WTC11 (cell line): ENCODE data around the gene ZBTB7C. TPM values are rescaled to one million over a fixed set of nuclear protein-coding genes. Genes with fewer than 3 reads are reported as not detected.

Experiments
- ATAC-seq: fragments of 200-7000 bp; cut with Tn5 transposase; 2 replicates; pipeline ENCODE4 v1.10.0; 2021; ENCODE audit warnings: mild to moderate bottlenecking, moderate library complexity
- CTCF ChIA-PET: fragments of 300-600 bp; sonication (Branson Sonifier 250); formaldehyde crosslinking; loops from one replicate; lab custom pipeline; 2021; ENCODE audit warnings: antibody characterized with exemption; lab: Charles Lee
- POLR2A ChIA-PET: fragments of 350-600 bp; sonication (Branson Sonifier 250); formaldehyde crosslinking; loops from one replicate; lab custom pipeline; 2021; ENCODE audit warnings: antibody characterized with exemption; lab: Charles Lee
- DNase-seq: peaks from one replicate; pipeline ENCODE4 v3.0.0; 2021; ENCODE audit warnings: low spot score
- H3K27ac Mint-ChIP-seq: 2 replicates; pipeline ENCODE4 v1.8.0; 2021; ENCODE audit warnings: mixed read lengths
- H3K27me3 Mint-ChIP-seq: 2 replicates; pipeline ENCODE4 v1.8.0; 2021; ENCODE audit warnings: low read depth, mild to moderate bottlenecking, moderate library complexity, mixed read lengths
- H3K36me3 Mint-ChIP-seq: 2 replicates; pipeline ENCODE4 v1.8.0; 2021; ENCODE audit warnings: mixed read lengths
- H3K4me1 Mint-ChIP-seq: 2 replicates; pipeline ENCODE4 v1.8.0; 2022; ENCODE audit warnings: mixed read lengths
- H3K4me3 Mint-ChIP-seq: 2 replicates; pipeline ENCODE4 v1.8.0; 2021; ENCODE audit warnings: mild to moderate bottlenecking, moderate library complexity, mixed read lengths
- H3K9me3 Mint-ChIP-seq: 2 replicates; pipeline ENCODE4 v1.8.0; 2021; ENCODE audit warnings: mixed read lengths
- CREM ChIP-seq: sonication (generic); formaldehyde crosslinking; IDR thresholded peaks from 2 replicates; pipeline ENCODE4 v1.8.1; 2022; ENCODE audit warnings: mild to moderate bottlenecking, missing genetic modification reagents, moderate library complexity
- GABPB1 ChIP-seq: sonication (generic); formaldehyde crosslinking; IDR thresholded peaks from 2 replicates; pipeline ENCODE4 v1.8.1; 2023; ENCODE audit warnings: mild to moderate bottlenecking, missing genetic modification reagents
- GRHL2 ChIP-seq: fragments of 250-450 bp; sonication (Bioruptor Pico); IDR thresholded peaks from 2 replicates; pipeline ENCODE4 v1.8.0; 2022; ENCODE audit warnings: mild to moderate bottlenecking, moderate library complexity; ENCODE audit not compliant: insufficient replicate concordance, severe bottlenecking
- HMGA2 ChIP-seq: fragments of 250-450 bp; sonication (Bioruptor Pico); IDR thresholded peaks from 2 replicates; pipeline ENCODE4 v1.4.0; 2021; ENCODE audit warnings: mild to moderate bottlenecking, moderate library complexity
- IRF2 ChIP-seq: sonication (generic); formaldehyde crosslinking; IDR thresholded peaks from 2 replicates; pipeline ENCODE4 v1.8.0; 2022; ENCODE audit warnings: low read depth, missing genetic modification reagents, borderline replicate concordance
- JAZF1 ChIP-seq: fragments of 250-450 bp; sonication (Bioruptor Pico); IDR thresholded peaks from 2 replicates; pipeline ENCODE4 v1.9.0; 2021; ENCODE audit warnings: moderate library complexity, mild to moderate bottlenecking, inconsistent platforms
- KAT7 ChIP-seq: sonication (generic); formaldehyde crosslinking; IDR thresholded peaks from 2 replicates; pipeline ENCODE4 v1.8.1; 2023; ENCODE audit warnings: missing genetic modification reagents, mild to moderate bottlenecking, borderline replicate concordance
- NR1H2 ChIP-seq: sonication (generic); formaldehyde crosslinking; IDR thresholded peaks from 2 replicates; pipeline ENCODE4 v1.9.0; 2021; ENCODE audit warnings: mild to moderate bottlenecking, moderate library complexity, missing genetic modification reagents
- SOX15 ChIP-seq: fragments of 250-450 bp; sonication (Bioruptor Pico); IDR thresholded peaks from 2 replicates; pipeline ENCODE4 v1.9.0; 2021; ENCODE audit warnings: mild to moderate bottlenecking
- SP1 ChIP-seq: sonication (generic); formaldehyde crosslinking; conservative IDR thresholded peaks from 2 replicates; pipeline ENCODE4 v1.8.1; 2022; ENCODE audit warnings: missing genetic modification reagents
- ZBTB21 ChIP-seq: sonication (generic); formaldehyde crosslinking; IDR thresholded peaks from 2 replicates; pipeline ENCODE4 v1.8.1; 2023; ENCODE audit warnings: mild to moderate bottlenecking, missing genetic modification reagents, borderline replicate concordance
- ZNF232 ChIP-seq: sonication (generic); formaldehyde crosslinking; IDR thresholded peaks from 2 replicates; pipeline ENCODE4 v1.8.0; 2022; ENCODE audit warnings: mild to moderate bottlenecking, missing genetic modification reagents
- total RNA-seq: library from RNA; stranded (reverse); gene quantifications from 3 replicates; pipeline ENCODE4 v1.2.3, GENCODE V29; 2021
- TF ChIP-seq, protein P1 (sequence below): sonication (generic); formaldehyde crosslinking; IDR thresholded peaks from 2 replicates; pipeline ENCODE4 v1.8.1; 2023; ENCODE audit warnings: mild to moderate bottlenecking, missing genetic modification reagents, moderate library complexity
- TF ChIP-seq, protein P2 (sequence below): sonication (generic); formaldehyde crosslinking; IDR thresholded peaks from 2 replicates; pipeline ENCODE4 v1.8.1; 2023; ENCODE audit warnings: mild to moderate bottlenecking, missing genetic modification reagents
- TF ChIP-seq, protein P3 (sequence below): sonication (generic); formaldehyde crosslinking; IDR thresholded peaks from 2 replicates; pipeline ENCODE4 v1.8.0; 2022; ENCODE audit warnings: mild to moderate bottlenecking, missing genetic modification reagents
- TF ChIP-seq, protein P4 (sequence below): sonication (generic); formaldehyde crosslinking; IDR thresholded peaks from 2 replicates; pipeline ENCODE4 v1.8.0; 2022; ENCODE audit warnings: missing genetic modification reagents
- TF ChIP-seq, protein P5 (sequence below): sonication (generic); formaldehyde crosslinking; IDR thresholded peaks from 2 replicates; pipeline ENCODE4 v1.8.1; 2023; ENCODE audit warnings: mild to moderate bottlenecking, missing genetic modification reagents
- TF ChIP-seq, protein P6 (sequence below): fragments of 250-450 bp; sonication (Bioruptor Pico); IDR thresholded peaks from 2 replicates; pipeline ENCODE4 v1.8.0; 2021; ENCODE audit warnings: mild to moderate bottlenecking
- TF ChIP-seq, protein P7 (sequence below): sonication (generic); formaldehyde crosslinking; IDR thresholded peaks from 2 replicates; pipeline ENCODE4 v1.8.1; 2022; ENCODE audit warnings: low read depth, missing genetic modification reagents, borderline replicate concordance

ZBTB7C gene
- total RNA-seq, 1 experiment from 2014 or later = 0.48 TPM

DNA sequence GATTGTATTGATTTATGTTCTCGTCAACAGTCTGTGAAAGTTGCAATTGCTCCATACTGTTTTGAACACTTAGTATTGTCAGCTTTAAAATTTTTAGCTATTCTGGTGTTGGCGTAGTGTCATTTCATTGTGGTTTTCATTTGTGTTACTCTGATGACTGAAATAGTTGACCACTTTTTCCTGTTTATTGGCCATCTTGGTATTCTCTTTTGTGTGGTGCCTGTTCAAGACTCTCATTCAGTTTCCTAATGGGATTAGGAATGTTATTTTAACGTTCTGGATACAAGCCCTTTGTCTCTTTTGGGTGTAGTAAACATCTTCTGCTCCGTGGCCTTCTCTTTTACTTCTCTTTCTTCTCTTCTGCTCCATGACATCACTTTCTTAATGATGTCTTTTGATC is 396.0 kb downstream of the ZBTB7C start:
- CTCF ChIA-PET = interaction anchor here (1.9 kb wide), 1 partner anchor 16 kb away, joined by 11 read pairs; no protein-coding TSS in a partner anchor

DNA sequence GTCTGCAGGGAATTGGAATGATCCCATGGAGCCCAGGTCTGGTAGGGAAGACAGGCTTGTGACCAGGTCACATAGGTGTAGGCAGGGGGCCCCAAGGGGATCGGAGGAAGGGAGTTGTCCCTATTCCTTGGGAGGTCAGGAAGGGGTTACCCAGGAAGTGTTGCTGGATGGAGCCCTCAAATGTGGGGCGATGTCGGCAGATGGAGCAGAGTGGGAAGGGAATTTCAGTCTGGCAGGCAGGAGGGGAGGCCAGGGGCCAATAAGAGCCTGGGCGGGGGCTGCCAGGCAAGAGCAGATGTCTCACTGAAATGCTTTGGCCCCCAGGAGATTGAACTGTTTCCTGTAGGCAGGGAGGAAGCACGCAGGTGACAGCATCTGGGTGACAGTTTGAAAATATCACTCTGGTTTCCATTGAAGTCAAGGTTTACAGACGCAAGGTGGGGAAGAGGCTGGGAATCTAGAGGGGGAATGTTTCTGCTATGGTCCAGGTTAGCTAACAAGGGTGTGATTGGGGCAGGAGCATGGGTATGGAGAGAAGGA is 397.2 kb downstream of the ZBTB7C start:
- peak; percentile 1 for DNase-seq
- POLR2A ChIA-PET = no interaction called here
- no peak overlapping the region for H3K4me3 Mint-ChIP-seq
- peaks cover 4% of the 10 kb centered on the region for H3K36me3 Mint-ChIP-seq
- H3K27ac Mint-ChIP-seq = no peak overlapping the region
- H3K27me3 Mint-ChIP-seq = peaks cover 19% of the 10 kb centered on the region
- peaks cover 34% of the 10 kb centered on the region for H3K4me1 Mint-ChIP-seq
- TF ChIP-seq SOX15 (CRISPR knock-in tag) = no peak
- TF ChIP-seq, protein P1, sequence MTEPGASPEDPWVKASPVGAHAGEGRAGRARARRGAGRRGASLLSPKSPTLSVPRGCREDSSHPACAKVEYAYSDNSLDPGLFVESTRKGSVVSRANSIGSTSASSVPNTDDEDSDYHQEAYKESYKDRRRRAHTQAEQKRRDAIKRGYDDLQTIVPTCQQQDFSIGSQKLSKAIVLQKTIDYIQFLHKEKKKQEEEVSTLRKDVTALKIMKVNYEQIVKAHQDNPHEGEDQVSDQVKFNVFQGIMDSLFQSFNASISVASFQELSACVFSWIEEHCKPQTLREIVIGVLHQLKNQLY = no peak
- TF ChIP-seq, all 79 proteins: peak for 0
- CTCF ChIA-PET = interaction anchor here (1.9 kb wide), 1 partner anchor 15 kb away, joined by 11 read pairs; no protein-coding TSS in a partner anchor
- peaks cover 17% of the 10 kb centered on the region for H3K9me3 Mint-ChIP-seq
- no peak for ATAC-seq

More for the DNA sequence above, 396.0 kb downstream of the ZBTB7C start:
- H3K36me3 Mint-ChIP-seq = peaks cover 4% of the 10 kb centered on the region
- H3K4me3 Mint-ChIP-seq = no peak overlapping the region
- TF ChIP-seq NR1H2 (no peak), ZNF232 (no peak), SOX15 (CRISPR knock-in tag) (no peak), JAZF1 (no peak), KAT7 (CRISPR knock-in tag) (no peak), GABPB1 (CRISPR knock-in tag) (no peak), CREM (CRISPR knock-in tag) (no peak), ZBTB21 (no peak), IRF2 (CRISPR knock-in tag) (no peak)
- TF ChIP-seq, protein P2, sequence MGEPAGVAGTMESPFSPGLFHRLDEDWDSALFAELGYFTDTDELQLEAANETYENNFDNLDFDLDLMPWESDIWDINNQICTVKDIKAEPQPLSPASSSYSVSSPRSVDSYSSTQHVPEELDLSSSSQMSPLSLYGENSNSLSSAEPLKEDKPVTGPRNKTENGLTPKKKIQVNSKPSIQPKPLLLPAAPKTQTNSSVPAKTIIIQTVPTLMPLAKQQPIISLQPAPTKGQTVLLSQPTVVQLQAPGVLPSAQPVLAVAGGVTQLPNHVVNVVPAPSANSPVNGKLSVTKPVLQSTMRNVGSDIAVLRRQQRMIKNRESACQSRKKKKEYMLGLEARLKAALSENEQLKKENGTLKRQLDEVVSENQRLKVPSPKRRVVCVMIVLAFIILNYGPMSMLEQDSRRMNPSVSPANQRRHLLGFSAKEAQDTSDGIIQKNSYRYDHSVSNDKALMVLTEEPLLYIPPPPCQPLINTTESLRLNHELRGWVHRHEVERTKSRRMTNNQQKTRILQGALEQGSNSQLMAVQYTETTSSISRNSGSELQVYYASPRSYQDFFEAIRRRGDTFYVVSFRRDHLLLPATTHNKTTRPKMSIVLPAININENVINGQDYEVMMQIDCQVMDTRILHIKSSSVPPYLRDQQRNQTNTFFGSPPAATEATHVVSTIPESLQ (CRISPR knock-in tag) = no peak
- TF ChIP-seq, protein P3, sequence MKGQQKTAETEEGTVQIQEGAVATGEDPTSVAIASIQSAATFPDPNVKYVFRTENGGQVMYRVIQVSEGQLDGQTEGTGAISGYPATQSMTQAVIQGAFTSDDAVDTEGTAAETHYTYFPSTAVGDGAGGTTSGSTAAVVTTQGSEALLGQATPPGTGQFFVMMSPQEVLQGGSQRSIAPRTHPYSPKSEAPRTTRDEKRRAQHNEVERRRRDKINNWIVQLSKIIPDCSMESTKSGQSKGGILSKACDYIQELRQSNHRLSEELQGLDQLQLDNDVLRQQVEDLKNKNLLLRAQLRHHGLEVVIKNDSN (CRISPR knock-in tag) = no peak
- H3K4me1 Mint-ChIP-seq = peaks cover 29% of the 10 kb centered on the region
- H3K27ac Mint-ChIP-seq = no peak overlapping the region; the same call in 1 of the 2 replicates
- DNase-seq (no peak), ATAC-seq (no peak)
- peaks cover 10% of the 10 kb centered on the region for H3K27me3 Mint-ChIP-seq
- H3K9me3 Mint-ChIP-seq = peaks cover 17% of the 10 kb centered on the region
- POLR2A ChIA-PET = no interaction called here

DNA sequence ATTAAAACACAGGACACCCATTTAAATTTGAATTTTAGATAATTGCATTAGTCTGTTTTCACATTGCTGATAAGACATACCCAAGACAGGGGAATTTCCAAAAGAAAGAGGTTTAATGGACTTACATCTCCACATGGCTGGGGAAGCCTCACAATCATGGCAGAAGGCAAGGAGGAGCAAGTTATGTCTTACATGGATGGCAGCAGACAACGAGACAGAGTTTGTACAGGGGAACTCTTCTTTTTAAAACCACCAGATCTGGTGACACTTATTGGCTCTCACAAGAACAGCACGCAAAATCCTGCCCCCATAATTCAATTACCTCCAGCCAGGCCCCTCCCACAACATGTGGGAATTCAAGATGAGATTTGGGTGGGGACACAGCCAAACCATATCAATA is 398.9 kb downstream of the ZBTB7C start:
- H3K4me3 Mint-ChIP-seq = no peak overlapping the region
- peaks cover 25% of the 10 kb centered on the region for H3K27me3 Mint-ChIP-seq
- H3K4me1 Mint-ChIP-seq = peaks cover 41% of the 10 kb centered on the region
- peaks cover 17% of the 10 kb centered on the region for H3K9me3 Mint-ChIP-seq
- CTCF ChIA-PET = interaction anchor here (1.2 to 1.4 kb wide), 2 partner anchors 13 to 119 kb away, joined by 3 to 4 read pairs; no protein-coding TSS in a partner anchor
- POLR2A ChIA-PET = no interaction called here
- no peak overlapping the region for H3K27ac Mint-ChIP-seq
- H3K36me3 Mint-ChIP-seq = peaks cover 4% of the 10 kb centered on the region; the same call in 1 of the 2 replicates
- ATAC-seq (no peak), DNase-seq (no peak)
- TF ChIP-seq, protein P4, sequence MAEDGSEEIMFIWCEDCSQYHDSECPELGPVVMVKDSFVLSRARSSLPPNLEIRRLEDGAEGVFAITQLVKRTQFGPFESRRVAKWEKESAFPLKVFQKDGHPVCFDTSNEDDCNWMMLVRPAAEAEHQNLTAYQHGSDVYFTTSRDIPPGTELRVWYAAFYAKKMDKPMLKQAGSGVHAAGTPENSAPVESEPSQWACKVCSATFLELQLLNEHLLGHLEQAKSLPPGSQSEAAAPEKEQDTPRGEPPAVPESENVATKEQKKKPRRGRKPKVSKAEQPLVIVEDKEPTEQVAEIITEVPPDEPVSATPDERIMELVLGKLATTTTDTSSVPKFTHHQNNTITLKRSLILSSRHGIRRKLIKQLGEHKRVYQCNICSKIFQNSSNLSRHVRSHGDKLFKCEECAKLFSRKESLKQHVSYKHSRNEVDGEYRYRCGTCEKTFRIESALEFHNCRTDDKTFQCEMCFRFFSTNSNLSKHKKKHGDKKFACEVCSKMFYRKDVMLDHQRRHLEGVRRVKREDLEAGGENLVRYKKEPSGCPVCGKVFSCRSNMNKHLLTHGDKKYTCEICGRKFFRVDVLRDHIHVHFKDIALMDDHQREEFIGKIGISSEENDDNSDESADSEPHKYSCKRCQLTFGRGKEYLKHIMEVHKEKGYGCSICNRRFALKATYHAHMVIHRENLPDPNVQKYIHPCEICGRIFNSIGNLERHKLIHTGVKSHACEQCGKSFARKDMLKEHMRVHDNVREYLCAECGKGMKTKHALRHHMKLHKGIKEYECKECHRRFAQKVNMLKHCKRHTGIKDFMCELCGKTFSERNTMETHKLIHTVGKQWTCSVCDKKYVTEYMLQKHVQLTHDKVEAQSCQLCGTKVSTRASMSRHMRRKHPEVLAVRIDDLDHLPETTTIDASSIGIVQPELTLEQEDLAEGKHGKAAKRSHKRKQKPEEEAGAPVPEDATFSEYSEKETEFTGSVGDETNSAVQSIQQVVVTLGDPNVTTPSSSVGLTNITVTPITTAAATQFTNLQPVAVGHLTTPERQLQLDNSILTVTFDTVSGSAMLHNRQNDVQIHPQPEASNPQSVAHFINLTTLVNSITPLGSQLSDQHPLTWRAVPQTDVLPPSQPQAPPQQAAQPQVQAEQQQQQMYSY (CRISPR knock-in tag) = no peak
- TF ChIP-seq NR1H2 (no peak), GRHL2 (CRISPR knock-in tag) (no peak), SP1 (CRISPR knock-in tag) (no peak), HMGA2 (CRISPR knock-in tag) (no peak)
- TF ChIP-seq, protein P5, sequence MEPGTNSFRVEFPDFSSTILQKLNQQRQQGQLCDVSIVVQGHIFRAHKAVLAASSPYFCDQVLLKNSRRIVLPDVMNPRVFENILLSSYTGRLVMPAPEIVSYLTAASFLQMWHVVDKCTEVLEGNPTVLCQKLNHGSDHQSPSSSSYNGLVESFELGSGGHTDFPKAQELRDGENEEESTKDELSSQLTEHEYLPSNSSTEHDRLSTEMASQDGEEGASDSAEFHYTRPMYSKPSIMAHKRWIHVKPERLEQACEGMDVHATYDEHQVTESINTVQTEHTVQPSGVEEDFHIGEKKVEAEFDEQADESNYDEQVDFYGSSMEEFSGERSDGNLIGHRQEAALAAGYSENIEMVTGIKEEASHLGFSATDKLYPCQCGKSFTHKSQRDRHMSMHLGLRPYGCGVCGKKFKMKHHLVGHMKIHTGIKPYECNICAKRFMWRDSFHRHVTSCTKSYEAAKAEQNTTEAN = no peak
- TF ChIP-seq, protein P6, sequence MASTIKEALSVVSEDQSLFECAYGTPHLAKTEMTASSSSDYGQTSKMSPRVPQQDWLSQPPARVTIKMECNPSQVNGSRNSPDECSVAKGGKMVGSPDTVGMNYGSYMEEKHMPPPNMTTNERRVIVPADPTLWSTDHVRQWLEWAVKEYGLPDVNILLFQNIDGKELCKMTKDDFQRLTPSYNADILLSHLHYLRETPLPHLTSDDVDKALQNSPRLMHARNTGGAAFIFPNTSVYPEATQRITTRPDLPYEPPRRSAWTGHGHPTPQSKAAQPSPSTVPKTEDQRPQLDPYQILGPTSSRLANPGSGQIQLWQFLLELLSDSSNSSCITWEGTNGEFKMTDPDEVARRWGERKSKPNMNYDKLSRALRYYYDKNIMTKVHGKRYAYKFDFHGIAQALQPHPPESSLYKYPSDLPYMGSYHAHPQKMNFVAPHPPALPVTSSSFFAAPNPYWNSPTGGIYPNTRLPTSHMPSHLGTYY (CRISPR knock-in tag) = no peak
- TF ChIP-seq, protein P7, sequence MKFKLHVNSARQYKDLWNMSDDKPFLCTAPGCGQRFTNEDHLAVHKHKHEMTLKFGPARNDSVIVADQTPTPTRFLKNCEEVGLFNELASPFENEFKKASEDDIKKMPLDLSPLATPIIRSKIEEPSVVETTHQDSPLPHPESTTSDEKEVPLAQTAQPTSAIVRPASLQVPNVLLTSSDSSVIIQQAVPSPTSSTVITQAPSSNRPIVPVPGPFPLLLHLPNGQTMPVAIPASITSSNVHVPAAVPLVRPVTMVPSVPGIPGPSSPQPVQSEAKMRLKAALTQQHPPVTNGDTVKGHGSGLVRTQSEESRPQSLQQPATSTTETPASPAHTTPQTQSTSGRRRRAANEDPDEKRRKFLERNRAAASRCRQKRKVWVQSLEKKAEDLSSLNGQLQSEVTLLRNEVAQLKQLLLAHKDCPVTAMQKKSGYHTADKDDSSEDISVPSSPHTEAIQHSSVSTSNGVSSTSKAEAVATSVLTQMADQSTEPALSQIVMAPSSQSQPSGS = no peak
